Fibroblast of the aortic adventitia (primary cell): ENCODE measurements around the gene ZNF778. TPM values are rescaled to one million over a fixed set of nuclear protein-coding genes. Genes with fewer than 3 reads are reported as not detected.

Experiments
- DNase-seq: peaks from one replicate; pipeline ENCODE4 v3.0.0-alpha.2; 2010; ENCODE audit warnings: low read depth
- H3K4me3 ChIP-seq: 2 replicates; pipeline ENCODE4 v1.5.1; 2011; ENCODE audit warnings: low read depth, mild to moderate bottlenecking, control low read depth, low read length, moderate library complexity
- CTCF ChIP-seq: IDR thresholded peaks from 2 replicates; pipeline ENCODE4 v1.5.1; 2011; ENCODE audit warnings: mild to moderate bottlenecking, low read length, control low read depth, inconsistent platforms; ENCODE audit not compliant: insufficient read depth
- total RNA-seq: library from RNA; depleted of rRNA; stranded (reverse); fragments of >200 nt; gene quantifications from 2 replicates; pipeline ENCODE4 v1.2.3, GENCODE V29; 2012; ENCODE audit warnings: low replicate concordance

Gene ZNF778
- total RNA-seq, 1 donor: 8.0 TPM

DNA sequence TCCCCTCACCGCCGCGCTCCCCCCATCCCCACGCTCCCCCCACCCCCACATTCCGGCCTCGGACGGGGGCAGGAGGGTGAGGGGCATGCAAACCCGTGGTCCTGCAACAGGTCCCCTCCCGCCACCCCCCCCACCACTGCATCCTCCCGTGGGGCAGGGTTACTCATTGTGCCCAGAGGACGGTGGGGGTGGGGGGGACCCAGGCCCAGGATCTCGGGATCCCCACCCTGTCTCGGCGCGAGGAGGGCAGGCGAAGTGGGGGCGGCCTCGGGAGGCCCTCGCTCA, 25.7 kb upstream of the ZNF778 start:
- peak overlapping the region; percentile 69 for H3K4me3 ChIP-seq
- no peak for TF ChIP-seq CTCF
- no peak for DNase-seq

GRCh38 chr16:89192186-89192955, 25.1 kb upstream of the ZNF778 start:
- peak; percentile 95 for DNase-seq
- peak overlapping the region; percentile 69 for H3K4me3 ChIP-seq

GRCh38 chr16:89192956-89193575, 24.4 kb upstream of the ZNF778 start:
- no peak for TF ChIP-seq CTCF
- no peak overlapping the region for H3K4me3 ChIP-seq
- DNase-seq: peak; percentile 77

- no peak for TF ChIP-seq CTCF
- H3K4me3 ChIP-seq: no peak overlapping the region
- no peak for DNase-seq
These were observed 23.8 kb upstream of the ZNF778 start for GRCh38 chr16:89193576-89194293.

- H3K4me3 ChIP-seq: no peak overlapping the region
- DNase-seq: no peak
- TF ChIP-seq CTCF: no peak
These were observed 22.9 kb upstream of the ZNF778 start for GRCh38 chr16:89194340-89195311.

GRCh38 chr16:89195521-89196171, 21.9 kb upstream of the ZNF778 start:
- no peak overlapping the region for H3K4me3 ChIP-seq
- no peak for TF ChIP-seq CTCF
- no peak for DNase-seq
